H9 (cell line): ENCODE data around the gene ARFGAP1. TPM values are rescaled to one million over a fixed set of nuclear protein-coding genes. Genes with fewer than 3 reads are reported as not detected.
A peak's percentile ranks its signal among the peaks of the same experiment; 100 is the strongest.

ENCODE experiments used
- DNase-seq: peaks from one replicate; pipeline ENCODE4 v3.0.0-alpha.2; 2017
- H2AFZ ChIP-seq: one replicate; pipeline ENCODE4 v1.6.1; 2013; ENCODE audit warnings: mild to moderate bottlenecking, low read length, control low read depth, moderate library complexity
- H2AK5ac ChIP-seq: 2 replicates; pipeline ENCODE4 v1.6.1; 2013; ENCODE audit warnings: low read length, control low read depth, mixed read lengths; ENCODE audit not compliant: insufficient read length
- H2BK120ac ChIP-seq: one replicate; pipeline ENCODE4 v1.6.1; 2013; ENCODE audit warnings: low read depth, mild to moderate bottlenecking, low read length, control low read depth, inconsistent platforms; ENCODE audit not compliant: poor library complexity, severe bottlenecking
- H2BK12ac ChIP-seq: 2 replicates; pipeline ENCODE4 v1.6.1; 2013; ENCODE audit warnings: low read length, control low read depth, mixed read lengths, low read depth; ENCODE audit not compliant: insufficient read length
- H2BK15ac ChIP-seq: 2 replicates; pipeline ENCODE4 v1.6.1; 2013; ENCODE audit warnings: low read depth, low read length, control low read depth
- H2BK20ac ChIP-seq: one replicate; pipeline ENCODE4 v1.6.1; 2013; ENCODE audit warnings: low read depth, mild to moderate bottlenecking, low read length, control low read depth, inconsistent platforms; ENCODE audit not compliant: poor library complexity, severe bottlenecking
- H2BK5ac ChIP-seq: 2 replicates; pipeline ENCODE4 v1.6.1; 2013; ENCODE audit warnings: low read length, control low read depth, mixed read lengths; ENCODE audit not compliant: insufficient read length
- H3K14ac ChIP-seq: 2 replicates; pipeline ENCODE4 v1.6.1; 2013; ENCODE audit warnings: low read length, control low read depth; ENCODE audit not compliant: insufficient read depth
- H3K18ac ChIP-seq: 2 replicates; pipeline ENCODE4 v1.6.1; 2013; ENCODE audit warnings: low read depth, mild to moderate bottlenecking, mixed read lengths, low read length, control low read depth; ENCODE audit not compliant: insufficient read length
- H3K23ac ChIP-seq: 2 replicates; pipeline ENCODE4 v1.6.1; 2013; ENCODE audit warnings: low read length, control low read depth, mixed read lengths, low read depth; ENCODE audit not compliant: insufficient read length
- H3K23me2 ChIP-seq: 2 replicates; pipeline ENCODE4 v1.6.1; 2013; ENCODE audit warnings: low read depth, mild to moderate bottlenecking, mixed read lengths, low read length, control low read depth; ENCODE audit not compliant: insufficient read length, poor library complexity, severe bottlenecking
- H3K27ac ChIP-seq: 2 replicates; pipeline ENCODE4 v1.5.1; 2013; ENCODE audit warnings: low read length, control low read depth, mixed read lengths, low read depth; ENCODE audit not compliant: insufficient read length
- H3K27me3 ChIP-seq: 2 replicates; pipeline ENCODE4 v1.6.1; 2013; ENCODE audit warnings: low read length, control low read depth, inconsistent platforms; ENCODE audit not compliant: insufficient read depth
- H3K4ac ChIP-seq: 2 replicates; pipeline ENCODE4 v1.6.1; 2013; ENCODE audit warnings: low read depth, mild to moderate bottlenecking, control low read depth, inconsistent platforms, low read length, moderate library complexity
- H3K4me1 ChIP-seq: 2 replicates; pipeline ENCODE4 v1.6.1; 2013; ENCODE audit warnings: low read length, control low read depth, inconsistent platforms; ENCODE audit not compliant: insufficient read depth
- H3K4me2 ChIP-seq: 2 replicates; pipeline ENCODE4 v1.6.1; 2013; ENCODE audit warnings: low read length, control low read depth, mixed read lengths; ENCODE audit not compliant: insufficient read length, insufficient read depth
- H3K56ac ChIP-seq: 2 replicates; pipeline ENCODE4 v1.6.1; 2013; ENCODE audit warnings: low read depth, mild to moderate bottlenecking, mixed read lengths, low read length, control low read depth; ENCODE audit not compliant: insufficient read length
- H3K79me1 ChIP-seq: 2 replicates; pipeline ENCODE4 v1.6.1; 2013; ENCODE audit warnings: low read depth, mild to moderate bottlenecking, moderate library complexity, low read length, control low read depth, inconsistent platforms; ENCODE audit not compliant: insufficient read depth, poor library complexity, severe bottlenecking
- H3K79me2 ChIP-seq: 2 replicates; pipeline ENCODE4 v1.6.1; 2013; ENCODE audit warnings: low read length, control low read depth, inconsistent platforms; ENCODE audit not compliant: insufficient read depth
- H3K9ac ChIP-seq: 2 replicates; pipeline ENCODE4 v1.6.1; 2013; ENCODE audit warnings: low read length, control low read depth, mixed read lengths; ENCODE audit not compliant: insufficient read length; ENCODE audit errors: extremely low read depth
- H3K9me3 ChIP-seq: one replicate; pipeline ENCODE4 v1.6.1; 2013; ENCODE audit warnings: low read depth, low read length, inconsistent platforms; ENCODE audit not compliant: control insufficient read depth
- H3T11ph ChIP-seq: one replicate; pipeline ENCODE4 v1.6.1; 2013; ENCODE audit warnings: mild to moderate bottlenecking, low read length, control low read depth, inconsistent platforms
- H4K20me1 ChIP-seq: one replicate; pipeline ENCODE4 v1.6.1; 2013; ENCODE audit not compliant: control insufficient read depth, insufficient read length, insufficient read depth
- H4K5ac ChIP-seq: 2 replicates; pipeline ENCODE4 v1.6.1; 2013; ENCODE audit warnings: low read depth, mild to moderate bottlenecking, mixed read lengths, low read length, control low read depth; ENCODE audit not compliant: insufficient read length
- H4K8ac ChIP-seq: replicated peaks from 2 replicates; pipeline ENCODE4 v1.6.1; 2013; ENCODE audit warnings: low read length, control low read depth, mixed read lengths, low read depth; ENCODE audit not compliant: insufficient read length
- H4K91ac ChIP-seq: 2 replicates; pipeline ENCODE4 v1.6.1; 2013; ENCODE audit warnings: low read depth, mild to moderate bottlenecking, moderate library complexity, mixed read lengths, low read length, control low read depth; ENCODE audit not compliant: insufficient read length
- H3K27ac Mint-ChIP-seq, 3 experiments: 2 replicates in 2 of 3; 3 replicates in 1 of 3; pipeline ENCODE4 v1.8.0; 2020 to 2021; ENCODE audit warnings: mixed read lengths in 3 of 3, mild to moderate bottlenecking in 1 of 3, moderate library complexity in 1 of 3
- H3K27me3 Mint-ChIP-seq: 2 replicates; pipeline ENCODE4 v1.8.0; 2021; ENCODE audit warnings: low read depth, mild to moderate bottlenecking, moderate library complexity, mixed read lengths
- H3K36me3 Mint-ChIP-seq, 3 experiments: 2 replicates in 2 of 3; 3 replicates in 1 of 3; pipeline ENCODE4 v1.8.0; 2020 to 2021; ENCODE audit warnings: low read depth in 3 of 3, mixed read lengths in 3 of 3; ENCODE audit not compliant: insufficient read depth in 1 of 3
- H3K4me1 Mint-ChIP-seq, 2 experiments: 2 replicates each; pipeline ENCODE4 v1.8.0; 2020; ENCODE audit warnings: mixed read lengths in 2 of 2
- H3K4me3 Mint-ChIP-seq, 2 experiments: 2 replicates in 1 of 2; 3 replicates in 1 of 2; pipeline ENCODE4 v1.8.0; 2020 to 2021; ENCODE audit warnings: mild to moderate bottlenecking in 2 of 2, mixed read lengths in 2 of 2, moderate library complexity in 1 of 2
- H3K9me3 Mint-ChIP-seq, 2 experiments: 2 replicates in 1 of 2; 3 replicates in 1 of 2; pipeline ENCODE4 v1.8.0; 2020; ENCODE audit warnings: mild to moderate bottlenecking in 2 of 2, mixed read lengths in 2 of 2, moderate library complexity in 1 of 2
- CTCF ChIP-seq: fragments of 200-600 bp; sonication (generic); conservative IDR thresholded peaks from 3 replicates; pipeline ENCODE4 v1.8.0; 2021; ENCODE audit warnings: antibody characterized with exemption, mild to moderate bottlenecking
- WGBS: extraction: QIAGEN DNeasy Blood & Tissue Kit; methylation state at CpG from one replicate; pipeline ENCODE4 v1.1.7; 2013; ENCODE audit warnings: missing lambda C conversion rate, low lambda C conversion rate, mixed read lengths; ENCODE audit not compliant: insufficient read length; ENCODE audit errors: extremely low coverage; 5-methylcytosine and 5-hydroxymethylcytosine counted together
- total RNA-seq: library from RNA; stranded (reverse); gene quantifications from 2 replicates; pipeline ENCODE4 v1.2.1, GENCODE V29; 2021

The ARFGAP1 gene
- total RNA-seq, 1 experiment from 2014 or later, result 114 TPM

DNA sequence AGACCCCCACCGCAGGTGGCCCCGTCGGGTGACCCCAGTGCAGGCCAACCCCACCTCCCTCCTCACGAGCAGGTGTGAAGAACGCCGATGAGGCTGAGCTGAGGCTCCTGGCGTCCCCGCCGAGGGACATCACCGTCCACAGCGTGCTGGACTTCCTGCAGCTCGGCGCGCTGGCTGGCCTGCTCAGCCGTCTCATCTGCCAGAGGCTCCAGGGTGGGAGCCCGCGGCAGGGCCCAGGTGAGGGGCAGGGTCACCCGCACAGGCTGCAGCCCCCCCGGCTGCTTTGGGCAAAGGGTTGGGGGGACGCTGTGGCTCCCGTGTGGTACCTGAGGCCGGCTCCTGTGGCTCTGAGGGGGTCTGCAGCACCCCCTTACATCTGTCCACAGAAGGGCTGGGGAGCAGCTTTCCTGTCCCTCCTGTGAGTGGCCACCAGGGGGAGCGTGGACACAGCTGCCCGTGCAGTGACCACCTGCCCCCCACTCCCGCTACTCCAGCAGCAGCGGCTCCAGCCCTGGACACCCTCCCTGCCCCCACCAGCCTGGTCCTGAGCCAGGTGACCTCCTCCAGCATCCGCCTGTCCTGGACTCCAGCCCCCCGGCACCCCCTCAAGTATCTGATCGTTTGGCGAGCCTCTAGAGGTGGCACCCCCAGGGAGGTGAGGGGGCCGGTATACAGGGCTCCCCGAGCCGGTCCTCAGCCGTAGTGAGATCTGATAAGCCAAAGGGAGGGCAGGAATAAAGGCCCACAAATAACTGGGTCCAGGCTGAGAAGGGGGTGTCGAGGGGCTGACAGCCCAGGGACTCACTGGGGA lies 36.9 kb downstream of the ARFGAP1 start:
- Histone ChIP-seq H3K23me2 (no peaks in the 10 kb centered on the region), H3K79me1 (no peaks in the 10 kb centered on the region), H2BK120ac (no peak overlapping the region), H3K9me3 (no peaks in the 10 kb centered on the region), H2BK12ac (no peak overlapping the region), H2AK5ac (no peak overlapping the region), H3K4me1 (no peaks in the 10 kb centered on the region), H3T11ph (no peak overlapping the region), H4K8ac (no peak overlapping the region), H3K4me2 (no peak overlapping the region), H3K23ac (no peak overlapping the region), H3K14ac (no peak overlapping the region; the same call in 1 of the 2 replicates), H2BK15ac (no peak overlapping the region), H3K4ac (no peak overlapping the region), H3K9ac (no peak overlapping the region), H3K79me2 (no peaks in the 10 kb centered on the region), H2AFZ (no peak overlapping the region), H3K27me3 (no peaks in the 10 kb centered on the region), H3K18ac (no peak overlapping the region), H3K27ac (no peak overlapping the region), H4K5ac (no peak overlapping the region), H4K91ac (no peak overlapping the region), H4K20me1 (no peaks in the 10 kb centered on the region), H2BK20ac (no peak overlapping the region), H3K56ac (no peak overlapping the region), H2BK5ac (no peak overlapping the region)
- peak; percentile 73 for DNase-seq
- Mint-ChIP-seq H3K27me3 (peaks cover 7% of the 10 kb centered on the region), H3K36me3 (no peaks in the 10 kb centered on the region), H3K4me3 (no peak overlapping the region), H3K9me3 (peaks cover 2 to 3% of the 10 kb centered on the region in 2 experiments; a peak in 1 of 5 replicates), H3K4me1 (peaks cover 4% of the 10 kb centered on the region in 2 experiments; a peak in 3 of 4 replicates), H3K27ac (peak overlapping the region in 1 of 3 experiments; percentile 79; a peak in 2 of 7 replicates)
- no CpG with 5 or more reads among the region's 35 CpGs for WGBS
- TF ChIP-seq CTCF, result peak; percentile 90
